Endothelial cell of umbilical vein (primary cell): Measurements from ENCODE around the gene IL23A. TPM values are rescaled to one million over a fixed set of nuclear protein-coding genes. Genes with fewer than 3 reads are reported as not detected.

Experiments used
- BruUV-seq: library from RNA; stranded (reverse); fragments of 400-500 nt; replicated peaks from 2 replicates; lab custom pipeline; 2021; lab: Mats Ljungman, UMichigan
- CTCF ChIA-PET: fragments of 300-600, 350-600 bp; sonication (Branson Sonifier 250); formaldehyde crosslinking; loops from one replicate; lab custom pipeline; 2021; ENCODE audit warnings: antibody characterized with exemption, inconsistent platforms; lab: Charles Lee
- POLR2A ChIA-PET: fragments of 300-600, 350-600 bp; sonication (Branson Sonifier 250); formaldehyde crosslinking; loops from one replicate; lab custom pipeline; 2021; ENCODE audit warnings: antibody characterized with exemption, inconsistent platforms; lab: Charles Lee
- DNase-seq: peaks from one replicate; pipeline ENCODE4 v3.0.0-alpha.2; 2011; ENCODE audit warnings: low read depth, low spot score
- FAIRE-seq: peaks from 2 replicates; lab custom pipeline; 2011; peaks lifted over from hg19 to GRCh38; lab: Jason Lieb, UNC
- H2AFZ ChIP-seq: 2 replicates; pipeline ENCODE4 v1.6.0; 2012; ENCODE audit warnings: low read depth, low read length, control low read depth, inconsistent platforms
- H3K27ac ChIP-seq: 2 replicates; pipeline ENCODE4 v1.5.1; 2011; ENCODE audit warnings: low read depth, mild to moderate bottlenecking, control low read depth, low read length, moderate library complexity; ENCODE audit not compliant: insufficient read depth
- H3K27me3 ChIP-seq, 2 experiments: 2 replicates each; pipeline versions ENCODE4 v1.6.0 to v1.6.1; 2011; ENCODE audit warnings: low read length in 2 of 2, mixed read lengths in 1 of 2; ENCODE audit not compliant: control insufficient read depth in 2 of 2, insufficient read depth in 2 of 2
- H3K36me3 ChIP-seq, 2 experiments: 2 replicates in 1 of 2; 3 replicates in 1 of 2; pipeline ENCODE4 v1.5.1; 2011; ENCODE audit warnings: low read length in 2 of 2, mild to moderate bottlenecking in 1 of 2, moderate library complexity in 1 of 2; ENCODE audit not compliant: control insufficient read depth in 2 of 2, insufficient read depth in 2 of 2; ENCODE audit errors: extremely low read depth in 1 of 2
- H3K4me1 ChIP-seq: 3 replicates; pipeline ENCODE4 v1.5.1; 2011; ENCODE audit warnings: mild to moderate bottlenecking, low read length; ENCODE audit not compliant: control insufficient read depth, insufficient read depth; ENCODE audit errors: extremely low read depth
- H3K4me2 ChIP-seq: 2 replicates; pipeline ENCODE4 v1.6.1; 2011; ENCODE audit warnings: low read length, control low read depth, mixed read lengths; ENCODE audit not compliant: insufficient read depth
- H3K4me3 ChIP-seq, 3 experiments: fragments of 200-600 bp in 1 of 3; sonication (generic), shearing (Covaris generic) in 1 of 3; replicated peaks in 1 of 3; 2 replicates each; pipeline ENCODE4 v1.5.1; 2011 to 2016; ENCODE audit warnings: control low read depth in 3 of 3, low read length in 3 of 3, mild to moderate bottlenecking in 2 of 3, inconsistent platforms in 1 of 3, low read depth in 1 of 3, moderate library complexity in 1 of 3; ENCODE audit not compliant: insufficient read depth in 1 of 3
- H3K79me2 ChIP-seq: 2 replicates; pipeline ENCODE4 v1.6.0; 2012; ENCODE audit warnings: low read length, inconsistent platforms; ENCODE audit not compliant: control insufficient read depth, insufficient read depth
- H3K9ac ChIP-seq: replicated peaks from 2 replicates; pipeline ENCODE3; 2011; ENCODE audit warnings: low read length, control low read depth; ENCODE audit not compliant: insufficient read depth; ENCODE audit errors: extremely low read depth
- H3K9me1 ChIP-seq: replicated peaks from 3 replicates; pipeline ENCODE4 v1.6.0; 2011; ENCODE audit warnings: mild to moderate bottlenecking, low read length; ENCODE audit not compliant: control insufficient read depth, insufficient read depth; ENCODE audit errors: extremely low read depth
- H3K9me3 ChIP-seq: replicated peaks from 2 replicates; pipeline ENCODE4 v1.5.1; 2012; ENCODE audit warnings: low read length, inconsistent platforms; ENCODE audit not compliant: control insufficient read depth, insufficient read depth
- H4K20me1 ChIP-seq: replicated peaks from 2 replicates; pipeline ENCODE3; 2011; ENCODE audit warnings: mild to moderate bottlenecking, low read length; ENCODE audit not compliant: control insufficient read depth, insufficient read depth; ENCODE audit errors: extremely low read depth
- EZH2 ChIP-seq: IDR thresholded peaks from 2 replicates; pipeline ENCODE4 v1.6.1; 2012; ENCODE audit warnings: borderline replicate concordance, low read depth, mild to moderate bottlenecking, moderate library complexity, low read length, inconsistent platforms; ENCODE audit not compliant: severe bottlenecking
- FOS ChIP-seq: IDR thresholded peaks from 2 replicates; pipeline ENCODE4 v1.6.1; 2011; ENCODE audit warnings: mild to moderate bottlenecking, low read length, moderate library complexity, borderline replicate concordance; ENCODE audit not compliant: insufficient read depth
- GATA2 ChIP-seq: IDR thresholded peaks from 2 replicates; pipeline ENCODE4 v1.7.0; 2011; ENCODE audit warnings: low read depth, mild to moderate bottlenecking, moderate library complexity, mixed read lengths, low read length; ENCODE audit not compliant: insufficient read length, insufficient read depth
- JUN ChIP-seq: IDR thresholded peaks from 2 replicates; pipeline ENCODE4 v1.6.1; 2011; ENCODE audit warnings: borderline replicate concordance, low read depth; ENCODE audit not compliant: insufficient read length, insufficient read depth
- MYC ChIP-seq: IDR thresholded peaks from one replicate; pipeline ENCODE4 v1.6.1; 2011; ENCODE audit warnings: mild to moderate bottlenecking, low read depth, low read length
- POLR2A ChIP-seq: IDR thresholded peaks from 2 replicates; pipeline ENCODE4 v1.6.1; 2012; ENCODE audit warnings: low read depth, mild to moderate bottlenecking, control low read depth, low read length
- POLR2AphosphoS5 ChIP-seq: IDR thresholded peaks from 2 replicates; pipeline ENCODE4 v1.6.1; 2012; ENCODE audit warnings: low read depth, mild to moderate bottlenecking, control low read depth, low read length, moderate library complexity; ENCODE audit not compliant: insufficient read depth
- dilution Hi-C: fragments of 300-500 bp; cut with MboI; formaldehyde crosslinking; loops from one replicate; pipeline ENCODE4 v1.15.0; 2019; ENCODE audit warnings: low sequenced_read_pairs; ENCODE audit not compliant: extremely low pct_ligation_motif_present
- intact Hi-C: fragments of 100-400 bp; cut with micrococcal nuclease; formaldehyde crosslinking; loops from one replicate; pipeline ENCODE4 v1.10.0; 2022
- polyA plus RNA-seq, 4 experiments: library from polyadenylated mRNA; depleted of rRNA in 3 of 4; stranded (reverse) in 3 of 4; unstranded in 1 of 4; fragments of >200 nt; gene quantifications; 2 replicates each; pipeline versions ENCODE4 v1.2.1 to v1.2.3, GENCODE V29; 2011 to 2012; ENCODE audit warnings: missing spikeins in 1 of 4
- total RNA-seq: library from RNA; stranded (reverse); gene quantifications from 2 replicates; pipeline ENCODE4 v1.2.3, GENCODE V29; 2021
- TF ChIP-seq, protein P1 (sequence below), 2 donors: IDR thresholded peaks; 1 replicate in 1 of 2; 2 replicates in 1 of 2; pipeline ENCODE4 v1.5.1; 2011; ENCODE audit warnings: low read length in 2 of 2, mild to moderate bottlenecking in 2 of 2, moderate library complexity in 2 of 2, control low read depth in 1 of 2, inconsistent platforms in 1 of 2, low read depth in 1 of 2; ENCODE audit not compliant: insufficient read depth in 1 of 2; ENCODE audit errors: extremely low read depth in 1 of 2
- TF ChIP-seq, protein P2 (sequence below): IDR thresholded peaks from 2 replicates; pipeline ENCODE4 v1.6.1; 2011; ENCODE audit not compliant: insufficient read depth, insufficient read length

Gene IL23A
- total and polyA plus RNA-seq, 2 donors (not counting 3 experiments of a cell fraction or from before 2014, with no cell fraction given) = 0.12 TPM; not detected in 1

DNA sequence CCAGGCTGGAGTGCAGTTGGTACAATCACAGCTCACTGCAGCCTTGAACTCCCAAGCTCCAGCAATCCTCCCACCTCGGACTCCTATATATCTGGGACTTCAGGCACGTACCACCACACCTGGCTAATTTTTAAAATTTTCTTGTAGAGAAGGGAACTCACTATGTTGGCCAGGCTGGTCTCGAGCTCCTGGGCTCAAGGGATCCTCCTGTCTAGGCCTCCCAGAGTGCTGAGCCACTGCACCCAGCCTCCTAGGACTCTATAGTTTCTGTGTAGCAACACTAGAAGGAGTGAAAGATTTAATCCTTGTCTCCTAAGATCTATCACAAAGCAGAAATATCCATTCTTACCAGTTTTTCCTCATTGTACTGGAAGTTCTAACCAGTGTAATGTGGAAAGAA lies 28.3 kb downstream of the IL23A start:
- no peak overlapping the region for H3K27ac ChIP-seq
- ChIA-PET CTCF (interaction anchor here (2.0 kb wide), 1 partner anchor 16 kb away, joined by 4 read pairs; no protein-coding TSS in a partner anchor), POLR2A (no interaction called here)
- no peaks in the 10 kb centered on the region for H3K4me1 ChIP-seq
- H3K9me1 ChIP-seq = no peaks in the 10 kb centered on the region
- no peaks in the 10 kb centered on the region for H3K27me3 ChIP-seq
- BruUV-seq = no TSS peak
- H3K9me3 ChIP-seq = no peaks in the 10 kb centered on the region
- TF ChIP-seq EZH2 (no peak), FOS (no peak), MYC (no peak), JUN (no peak), POLR2AphosphoS5 (no peak), GATA2 (no peak), POLR2A (no peak)
- TF ChIP-seq, protein P1, sequence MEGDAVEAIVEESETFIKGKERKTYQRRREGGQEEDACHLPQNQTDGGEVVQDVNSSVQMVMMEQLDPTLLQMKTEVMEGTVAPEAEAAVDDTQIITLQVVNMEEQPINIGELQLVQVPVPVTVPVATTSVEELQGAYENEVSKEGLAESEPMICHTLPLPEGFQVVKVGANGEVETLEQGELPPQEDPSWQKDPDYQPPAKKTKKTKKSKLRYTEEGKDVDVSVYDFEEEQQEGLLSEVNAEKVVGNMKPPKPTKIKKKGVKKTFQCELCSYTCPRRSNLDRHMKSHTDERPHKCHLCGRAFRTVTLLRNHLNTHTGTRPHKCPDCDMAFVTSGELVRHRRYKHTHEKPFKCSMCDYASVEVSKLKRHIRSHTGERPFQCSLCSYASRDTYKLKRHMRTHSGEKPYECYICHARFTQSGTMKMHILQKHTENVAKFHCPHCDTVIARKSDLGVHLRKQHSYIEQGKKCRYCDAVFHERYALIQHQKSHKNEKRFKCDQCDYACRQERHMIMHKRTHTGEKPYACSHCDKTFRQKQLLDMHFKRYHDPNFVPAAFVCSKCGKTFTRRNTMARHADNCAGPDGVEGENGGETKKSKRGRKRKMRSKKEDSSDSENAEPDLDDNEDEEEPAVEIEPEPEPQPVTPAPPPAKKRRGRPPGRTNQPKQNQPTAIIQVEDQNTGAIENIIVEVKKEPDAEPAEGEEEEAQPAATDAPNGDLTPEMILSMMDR (IDR thresholded peaks at IDR 0.05; ENCODE audit: extremely low read depth in 1 of 2, insufficient read depth in 1 of 2, low read depth in 1 of 2, low read length in 2 of 2) = no peak
- TF ChIP-seq, protein P2, sequence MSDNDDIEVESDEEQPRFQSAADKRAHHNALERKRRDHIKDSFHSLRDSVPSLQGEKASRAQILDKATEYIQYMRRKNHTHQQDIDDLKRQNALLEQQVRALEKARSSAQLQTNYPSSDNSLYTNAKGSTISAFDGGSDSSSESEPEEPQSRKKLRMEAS = no peak
- H3K36me3 ChIP-seq = no peaks in the 10 kb centered on the region
- no peaks in the 10 kb centered on the region for H4K20me1 ChIP-seq
- dilution Hi-C loops (no loop called here), intact Hi-C loops (no loop called here)
- no peak overlapping the region for H3K4me2 ChIP-seq
- H3K9ac ChIP-seq = no peak overlapping the region
- no peak overlapping the region for H2AFZ ChIP-seq
- no peak for DNase-seq
- no peak for FAIRE-seq
- no peaks in the 10 kb centered on the region for H3K79me2 ChIP-seq
- no peak overlapping the region for H3K4me3 ChIP-seq
